Measurements from ENCODE around the gene TRIM72. TPM values are rescaled to one million over a fixed set of nuclear protein-coding genes. Genes with fewer than 3 reads are reported as not detected.

Gene TRIM72
- total RNA-seq, 1 donor from 2014 or later: not detected

DNA sequence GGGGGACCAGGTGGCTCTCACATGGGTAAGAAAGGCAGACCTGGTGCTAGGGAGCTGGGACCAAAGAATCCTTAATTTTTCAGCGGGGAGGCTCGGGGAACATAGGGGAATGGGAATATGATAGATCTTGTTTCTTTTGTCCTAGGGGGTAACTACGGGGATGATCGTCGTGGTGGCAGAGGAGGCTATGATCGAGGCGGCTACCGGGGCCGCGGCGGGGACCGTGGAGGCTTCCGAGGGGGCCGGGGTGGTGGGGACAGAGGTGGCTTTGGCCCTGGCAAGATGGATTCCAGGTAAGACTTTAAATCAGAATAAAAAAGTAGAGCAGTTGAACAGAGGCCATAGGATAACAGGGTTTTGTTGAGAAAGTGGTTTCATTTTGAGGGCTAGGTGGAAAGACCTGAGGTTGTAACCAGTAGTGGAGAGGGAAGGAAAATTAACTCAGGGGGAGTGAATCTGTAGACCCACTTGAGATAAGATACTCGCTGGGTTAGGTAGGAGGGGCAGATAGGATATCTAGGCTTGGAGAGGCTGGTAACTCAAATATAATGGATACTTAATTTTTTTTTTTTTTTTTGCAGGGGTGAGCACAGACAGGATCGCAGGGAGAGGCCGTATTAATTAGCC is 23.0 kb upstream of the TRIM72 start:
- no peaks in the 10 kb centered on the region for H3K9me3 Mint-ChIP-seq (ENCODE audit: unreplicated experiment)
- TF ChIP-seq, protein P1, sequence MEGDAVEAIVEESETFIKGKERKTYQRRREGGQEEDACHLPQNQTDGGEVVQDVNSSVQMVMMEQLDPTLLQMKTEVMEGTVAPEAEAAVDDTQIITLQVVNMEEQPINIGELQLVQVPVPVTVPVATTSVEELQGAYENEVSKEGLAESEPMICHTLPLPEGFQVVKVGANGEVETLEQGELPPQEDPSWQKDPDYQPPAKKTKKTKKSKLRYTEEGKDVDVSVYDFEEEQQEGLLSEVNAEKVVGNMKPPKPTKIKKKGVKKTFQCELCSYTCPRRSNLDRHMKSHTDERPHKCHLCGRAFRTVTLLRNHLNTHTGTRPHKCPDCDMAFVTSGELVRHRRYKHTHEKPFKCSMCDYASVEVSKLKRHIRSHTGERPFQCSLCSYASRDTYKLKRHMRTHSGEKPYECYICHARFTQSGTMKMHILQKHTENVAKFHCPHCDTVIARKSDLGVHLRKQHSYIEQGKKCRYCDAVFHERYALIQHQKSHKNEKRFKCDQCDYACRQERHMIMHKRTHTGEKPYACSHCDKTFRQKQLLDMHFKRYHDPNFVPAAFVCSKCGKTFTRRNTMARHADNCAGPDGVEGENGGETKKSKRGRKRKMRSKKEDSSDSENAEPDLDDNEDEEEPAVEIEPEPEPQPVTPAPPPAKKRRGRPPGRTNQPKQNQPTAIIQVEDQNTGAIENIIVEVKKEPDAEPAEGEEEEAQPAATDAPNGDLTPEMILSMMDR (IDR thresholded peaks at IDR 0.05): no peak
- H3K36me3 Mint-ChIP-seq (ENCODE audit: unreplicated experiment): peaks cover 83% of the 10 kb centered on the region
- H3K27ac Mint-ChIP-seq (ENCODE audit: unreplicated experiment): no peak overlapping the region
- H3K4me1 Mint-ChIP-seq (ENCODE audit: unreplicated experiment): peaks cover 4% of the 10 kb centered on the region
- no peak overlapping the region for H3K4me3 Mint-ChIP-seq (ENCODE audit: unreplicated experiment)
- DNase-seq (ENCODE audit: extremely low spot score, unreplicated experiment): no peak
- H3K27me3 Mint-ChIP-seq (ENCODE audit: unreplicated experiment): no peaks in the 10 kb centered on the region

- Mint-ChIP-seq H3K27ac (ENCODE audit: unreplicated experiment) (peak overlapping the region; percentile 2), H3K27me3 (ENCODE audit: unreplicated experiment) (no peaks in the 10 kb centered on the region), H3K4me1 (ENCODE audit: unreplicated experiment) (no peaks in the 10 kb centered on the region), H3K36me3 (ENCODE audit: unreplicated experiment) (peaks cover 78% of the 10 kb centered on the region), H3K9me3 (ENCODE audit: unreplicated experiment) (no peaks in the 10 kb centered on the region), H3K4me3 (ENCODE audit: unreplicated experiment) (no peak overlapping the region)
- TF ChIP-seq, protein P1 (IDR thresholded peaks at IDR 0.05): no peak
- no peak for DNase-seq (ENCODE audit: extremely low spot score, unreplicated experiment)
Measured at GRCh38 chr16:31191697-31192428, 22.1 kb upstream of the TRIM72 start.

GRCh38 chr16:31192856-31193642 is 20.9 kb upstream of the TRIM72 start:
- TF ChIP-seq, protein P1 (IDR thresholded peaks at IDR 0.05): no peak
- DNase-seq (ENCODE audit: extremely low spot score, unreplicated experiment): no peak
- H3K9me3 Mint-ChIP-seq (ENCODE audit: unreplicated experiment): no peaks in the 10 kb centered on the region
- no peaks in the 10 kb centered on the region for H3K4me1 Mint-ChIP-seq (ENCODE audit: unreplicated experiment)
- H3K36me3 Mint-ChIP-seq (ENCODE audit: unreplicated experiment): peaks cover 66% of the 10 kb centered on the region
- H3K27ac Mint-ChIP-seq (ENCODE audit: unreplicated experiment): no peak overlapping the region
- no peaks in the 10 kb centered on the region for H3K27me3 Mint-ChIP-seq (ENCODE audit: unreplicated experiment)
- H3K4me3 Mint-ChIP-seq (ENCODE audit: unreplicated experiment): no peak overlapping the region

DNA sequence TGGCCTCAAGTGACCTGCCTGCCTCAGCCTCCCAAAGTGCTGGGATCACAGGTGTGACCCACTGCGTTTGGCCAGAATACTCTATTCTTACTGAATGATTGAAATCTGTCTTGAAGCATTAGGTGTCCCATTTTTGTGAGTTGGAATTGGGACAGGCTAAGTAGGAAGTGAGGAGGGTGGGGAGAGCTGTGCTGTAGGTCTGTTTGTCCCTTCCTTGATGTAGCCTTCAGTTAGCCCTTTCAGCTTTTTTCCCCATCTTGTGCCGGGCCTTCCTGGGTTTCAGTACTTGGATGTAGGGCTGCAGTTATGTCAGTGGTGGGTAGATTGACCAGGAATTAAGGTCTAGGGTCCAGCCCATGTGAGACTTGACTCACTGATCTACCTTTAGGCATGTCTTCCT is 20.0 kb upstream of the TRIM72 start:
- H3K36me3 Mint-ChIP-seq (ENCODE audit: unreplicated experiment): peaks cover 62% of the 10 kb centered on the region
- peaks cover 3% of the 10 kb centered on the region for H3K4me1 Mint-ChIP-seq (ENCODE audit: unreplicated experiment)
- no peak overlapping the region for H3K27ac Mint-ChIP-seq (ENCODE audit: unreplicated experiment)

More for the DNA sequence above, 20.0 kb upstream of the TRIM72 start:
- Mint-ChIP-seq H3K4me3 (ENCODE audit: unreplicated experiment) (no peak overlapping the region), H3K9me3 (ENCODE audit: unreplicated experiment) (no peaks in the 10 kb centered on the region), H3K27me3 (ENCODE audit: unreplicated experiment) (no peaks in the 10 kb centered on the region)
- TF ChIP-seq, protein P1 (IDR thresholded peaks at IDR 0.05): no peak
- DNase-seq (ENCODE audit: extremely low spot score, unreplicated experiment): no peak

All from osteocyte (in vitro differentiated cells).